ENCODE data around the gene CAMTA1. TPM values are rescaled to one million over a fixed set of nuclear protein-coding genes. Genes with fewer than 3 reads are reported as not detected.

The CAMTA1 gene
- total and polyA plus RNA-seq, 8 donors: 13.0 to 54.2 (median 23.6) TPM

DNA sequence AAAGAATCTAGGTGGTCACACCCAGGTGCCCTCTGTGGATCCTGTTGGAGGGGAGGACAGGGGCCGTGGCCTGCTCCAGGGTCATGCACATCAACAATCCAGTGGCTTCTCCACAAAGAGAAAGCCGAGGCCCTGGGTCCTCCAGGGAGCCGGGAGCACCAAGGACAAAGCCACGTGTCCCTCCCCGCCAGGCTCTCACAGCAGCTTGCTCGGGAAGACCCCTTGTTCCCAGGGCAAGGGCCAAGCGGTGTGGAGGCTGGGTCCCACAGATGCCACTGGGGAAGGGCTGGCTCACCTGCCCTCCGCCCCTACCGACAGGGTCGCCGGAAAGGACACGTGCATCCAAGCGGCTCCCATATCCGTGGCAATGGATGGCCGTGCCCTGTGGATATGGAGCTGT is 793.0 kb downstream of the CAMTA1 start:
- Histone ChIP-seq H3K4me3 (no peak overlapping the region), H3K9me3 (no peaks in the 10 kb centered on the region), H3K4me1 (peaks cover 10 to 18% (median 18%) of the 10 kb centered on the region in 3 donors), H3K27me3 (no peaks in the 10 kb centered on the region), H3K36me3 (no peaks in the 10 kb centered on the region), H3K27ac (no peak overlapping the region)
- intact Hi-C loops (cut with DNase I): no loop called here
- WGBS, 2 donors: 87 to 97% methylated on average over 15 of the region's 15 CpGs
- peak in 2 of 6 donors; percentile 30 to 43 for DNase-seq
- TF ChIP-seq, protein P1, sequence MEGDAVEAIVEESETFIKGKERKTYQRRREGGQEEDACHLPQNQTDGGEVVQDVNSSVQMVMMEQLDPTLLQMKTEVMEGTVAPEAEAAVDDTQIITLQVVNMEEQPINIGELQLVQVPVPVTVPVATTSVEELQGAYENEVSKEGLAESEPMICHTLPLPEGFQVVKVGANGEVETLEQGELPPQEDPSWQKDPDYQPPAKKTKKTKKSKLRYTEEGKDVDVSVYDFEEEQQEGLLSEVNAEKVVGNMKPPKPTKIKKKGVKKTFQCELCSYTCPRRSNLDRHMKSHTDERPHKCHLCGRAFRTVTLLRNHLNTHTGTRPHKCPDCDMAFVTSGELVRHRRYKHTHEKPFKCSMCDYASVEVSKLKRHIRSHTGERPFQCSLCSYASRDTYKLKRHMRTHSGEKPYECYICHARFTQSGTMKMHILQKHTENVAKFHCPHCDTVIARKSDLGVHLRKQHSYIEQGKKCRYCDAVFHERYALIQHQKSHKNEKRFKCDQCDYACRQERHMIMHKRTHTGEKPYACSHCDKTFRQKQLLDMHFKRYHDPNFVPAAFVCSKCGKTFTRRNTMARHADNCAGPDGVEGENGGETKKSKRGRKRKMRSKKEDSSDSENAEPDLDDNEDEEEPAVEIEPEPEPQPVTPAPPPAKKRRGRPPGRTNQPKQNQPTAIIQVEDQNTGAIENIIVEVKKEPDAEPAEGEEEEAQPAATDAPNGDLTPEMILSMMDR (IDR thresholded peaks at IDR 0.05): no peak
- no peak for ATAC-seq
- FAIRE-seq: no peak

DNA sequence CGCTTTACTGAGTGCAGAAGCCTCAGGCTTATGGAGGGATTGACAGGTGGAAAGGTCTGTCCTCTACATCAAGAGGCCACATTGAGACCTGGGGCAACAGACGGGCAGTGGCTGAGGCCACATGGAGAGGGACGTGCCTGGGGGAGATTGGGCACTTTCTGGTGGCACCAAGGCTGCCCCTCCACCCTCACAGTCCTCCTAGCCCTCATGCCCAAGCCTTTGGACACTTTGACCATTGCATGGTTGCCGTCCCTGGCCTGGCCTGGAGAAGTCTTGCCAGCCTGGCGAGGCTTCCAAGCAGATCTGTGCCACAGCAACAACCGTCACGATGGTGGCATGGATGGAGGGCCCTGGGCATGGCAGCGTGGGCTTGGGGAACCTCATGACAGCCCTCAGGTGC is 793.8 kb downstream of the CAMTA1 start:
- DNase-seq (peak in 3 of 6 donors; percentile 4 to 38 (median 35)), FAIRE-seq (no peak), ATAC-seq (no peak)
- Histone ChIP-seq H3K27ac (no peak overlapping the region), H3K4me3 (no peak overlapping the region), H3K36me3 (no peaks in the 10 kb centered on the region), H3K27me3 (no peaks in the 10 kb centered on the region), H3K4me1 (peaks cover 2 to 10% (median 10%) of the 10 kb centered on the region in 3 donors), H3K9me3 (no peaks in the 10 kb centered on the region)
- TF ChIP-seq, protein P1 (IDR thresholded peaks at IDR 0.05): no peak
- intact Hi-C loops (cut with DNase I): no loop called here
- WGBS, 2 donors: 89 to 96% methylated on average over 8 of the region's 8 CpGs

DNA sequence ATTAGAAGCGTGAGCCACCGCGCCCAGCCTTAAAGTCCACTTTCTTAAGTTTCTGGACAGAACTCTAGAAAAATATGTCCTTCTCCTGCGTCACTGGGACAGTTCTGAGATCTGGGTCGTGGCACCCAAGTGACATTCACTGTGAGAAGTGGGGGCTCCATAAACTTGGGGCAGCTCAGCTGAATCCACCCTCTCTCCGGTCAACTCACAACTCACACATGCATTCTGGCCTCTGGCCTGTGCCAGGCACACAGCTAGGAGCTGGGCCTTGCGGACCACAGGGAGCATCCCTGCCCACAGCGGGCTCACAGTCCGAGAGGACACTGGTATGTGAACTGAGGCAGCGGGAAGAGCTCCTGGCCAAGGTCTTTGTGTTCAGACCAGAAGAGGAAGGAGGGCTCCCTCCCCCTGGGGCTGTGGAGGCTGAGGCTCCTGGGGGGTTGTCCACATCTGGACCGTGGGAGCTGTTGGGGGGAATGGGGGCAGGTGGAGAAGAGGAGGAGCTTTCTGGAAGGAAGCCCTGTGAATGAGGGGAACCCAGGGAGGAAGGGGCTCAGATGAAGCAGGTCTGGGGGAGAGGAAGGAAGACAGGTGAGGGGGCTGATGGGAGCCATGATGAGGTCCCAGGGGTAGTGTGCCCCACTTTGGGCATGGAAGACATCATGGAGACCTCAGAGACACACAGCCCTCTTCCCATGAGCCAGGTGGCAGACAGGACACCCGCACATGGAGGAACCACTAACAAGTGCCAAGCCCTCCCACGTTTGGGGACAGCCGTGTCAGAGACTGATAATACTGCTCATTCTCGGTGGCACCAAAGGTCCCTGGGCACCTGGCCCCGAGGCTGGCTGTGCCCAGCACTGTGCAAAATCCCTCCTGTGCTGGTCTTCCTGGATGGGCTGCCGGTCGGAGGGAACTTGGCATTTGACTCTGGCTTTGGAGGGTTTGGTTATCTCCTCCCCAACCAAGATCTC is 794.9 kb downstream of the CAMTA1 start:
- intact Hi-C loops (cut with DNase I): no loop called here
- no peak for FAIRE-seq
- Histone ChIP-seq H3K4me3 (no peak overlapping the region), H3K9me3 (no peaks in the 10 kb centered on the region), H3K4me1 (peaks cover 0 to under 1% (median 0%) of the 10 kb centered on the region in 3 donors), H3K36me3 (no peaks in the 10 kb centered on the region), H3K27me3 (no peaks in the 10 kb centered on the region), H3K27ac (no peak overlapping the region)
- TF ChIP-seq, protein P1 (IDR thresholded peaks at IDR 0.05): no peak
- WGBS, 2 donors: 83 to 89% methylated on average over 18 of the region's 18 CpGs
- peak in 2 of 6 donors; percentile 41 to 50 for DNase-seq
- no peak for ATAC-seq

DNA sequence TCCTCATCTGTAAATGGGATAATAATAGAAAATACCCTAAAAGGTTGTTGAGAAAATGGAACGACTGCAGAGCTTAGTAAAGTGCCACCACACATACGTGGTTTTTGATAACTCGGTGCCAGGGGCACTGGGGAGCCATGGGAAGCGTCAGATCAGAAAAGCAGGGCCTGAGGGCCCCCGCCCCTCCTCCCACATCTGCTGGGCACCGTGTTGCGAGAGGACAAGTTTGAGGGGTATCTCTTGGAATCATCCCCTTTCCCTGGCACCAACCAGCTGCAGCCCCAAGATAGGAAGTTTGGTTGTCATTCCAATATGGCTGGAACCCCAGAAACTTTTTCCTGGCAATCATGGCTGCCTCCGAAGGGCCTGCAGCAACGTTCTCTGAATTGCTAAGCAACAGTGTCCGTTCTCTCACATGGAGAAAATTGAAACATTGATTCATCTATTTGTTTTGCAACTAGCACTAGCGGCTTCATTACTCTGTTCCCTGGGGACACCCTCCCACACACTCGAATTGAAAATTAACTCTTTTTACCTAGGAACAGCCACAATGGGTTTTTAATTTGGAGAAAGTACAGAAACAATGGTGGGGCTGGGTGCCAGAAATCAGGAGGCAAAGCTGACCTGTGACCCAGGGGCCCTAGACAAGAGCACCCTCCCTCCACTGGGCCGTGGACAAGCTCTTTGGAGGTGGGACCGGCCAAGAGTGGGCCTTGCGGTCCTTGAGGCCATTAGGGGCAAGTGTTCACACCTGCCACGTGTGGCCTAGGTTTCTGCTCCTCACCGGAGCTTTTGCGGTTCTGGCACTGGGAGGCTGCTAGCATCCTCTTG is 795.9 kb downstream of the CAMTA1 start:
- 68 to 72% methylated on average over 18 of the region's 18 CpGs for WGBS, 2 donors
- H3K27me3 ChIP-seq: no peaks in the 10 kb centered on the region
- H3K9me3 ChIP-seq: no peaks in the 10 kb centered on the region
- H3K27ac ChIP-seq: peak overlapping the region in 1 of 4 donors; percentile 8
- ATAC-seq (peak in 3 of 4 donors; percentile 16 to 72 (median 60)), DNase-seq (peak in 2 of 6 donors; percentile 33 to 48), FAIRE-seq (no peak)
- peaks cover 0 to 3% (median 0%) of the 10 kb centered on the region in 3 donors for H3K4me1 ChIP-seq
- no peaks in the 10 kb centered on the region for H3K36me3 ChIP-seq
- H3K4me3 ChIP-seq: no peak overlapping the region
- intact Hi-C loops (cut with DNase I): no loop called here
- TF ChIP-seq, protein P1 (IDR thresholded peaks at IDR 0.05): no peak
